HG03064 (cell line): Measurements from ENCODE around the gene EXD2.
A peak's percentile ranks its signal among the peaks of the same experiment; 100 is the strongest.
"Not testable (repeated sequence)": the region's sequence is repeated elsewhere in the genome, so short reads cannot be mapped to it uniquely, and the experiment has no call there.

ENCODE experiments used
- ATAC-seq: cut with Tn5 transposase; IDR thresholded peaks from one replicate; pipeline ENCODE4 v1.9.1; 2021; ENCODE audit warnings: low read depth; ENCODE audit not compliant: unreplicated experiment

Gene EXD2

DNA sequence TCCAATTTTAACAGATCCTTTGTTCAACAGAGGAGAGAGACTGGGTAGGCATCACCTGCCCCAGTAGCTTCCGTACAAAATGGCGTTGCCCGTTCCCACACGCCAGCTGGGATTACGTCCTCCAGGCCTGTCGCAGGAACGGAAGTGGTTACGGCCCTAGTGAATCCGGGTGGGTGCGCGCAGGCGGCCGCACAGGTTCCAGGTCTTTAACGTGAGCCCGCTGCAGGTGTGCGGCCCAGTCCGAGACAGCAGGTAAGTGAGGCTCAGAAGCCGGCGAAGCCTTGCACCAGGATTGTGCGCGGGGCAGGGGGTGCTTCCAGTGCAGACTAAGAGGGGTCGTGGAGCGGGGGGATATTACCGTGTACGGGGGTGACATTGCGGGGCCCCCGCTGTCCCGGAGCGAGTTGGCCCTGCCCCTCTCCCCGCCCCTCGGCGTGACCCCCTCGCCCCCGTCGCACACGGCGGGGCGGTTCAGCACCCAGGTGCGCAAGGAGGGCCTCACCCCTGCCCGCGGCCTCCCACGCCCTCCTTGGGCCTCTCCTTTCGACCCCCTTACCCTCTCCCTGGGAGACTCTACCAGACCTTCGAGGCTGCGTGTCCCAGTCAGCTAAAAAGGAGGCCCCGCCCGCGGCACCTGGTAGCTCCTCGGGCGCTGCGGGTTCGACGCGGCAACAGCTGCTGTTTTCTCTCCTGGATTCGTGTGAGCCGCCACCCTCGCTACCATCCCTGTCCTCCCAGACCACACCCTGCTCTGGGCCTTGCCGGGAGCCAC lies at the start of gene EXD2:
TSS of gene EXD2 (plus strand) at position 159 of the 772 bp plus-strand sequence. CDS start 17,973 bp downstream, outside the sequence.
- ATAC-seq = peak; percentile 88

DNA sequence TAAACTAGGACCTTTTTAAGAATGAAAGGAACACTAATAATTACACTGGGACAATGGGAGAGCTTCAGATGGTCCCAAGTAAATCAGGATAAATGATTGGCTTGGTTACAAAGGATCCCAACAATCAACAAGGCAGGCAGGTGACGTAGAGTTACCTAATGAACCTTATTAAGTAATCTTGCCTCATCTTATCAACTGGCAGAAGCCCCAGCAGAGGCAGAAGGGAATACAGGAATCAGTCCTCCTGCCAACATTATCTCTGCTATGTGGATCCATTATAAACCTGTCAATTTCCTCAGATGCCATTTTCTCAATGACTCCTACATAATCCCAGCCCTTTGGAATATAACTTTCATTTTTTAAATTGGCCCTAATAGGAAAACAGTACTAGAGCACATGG lies 49.7 kb upstream of the EXD2 start:
- no peak for ATAC-seq

DNA sequence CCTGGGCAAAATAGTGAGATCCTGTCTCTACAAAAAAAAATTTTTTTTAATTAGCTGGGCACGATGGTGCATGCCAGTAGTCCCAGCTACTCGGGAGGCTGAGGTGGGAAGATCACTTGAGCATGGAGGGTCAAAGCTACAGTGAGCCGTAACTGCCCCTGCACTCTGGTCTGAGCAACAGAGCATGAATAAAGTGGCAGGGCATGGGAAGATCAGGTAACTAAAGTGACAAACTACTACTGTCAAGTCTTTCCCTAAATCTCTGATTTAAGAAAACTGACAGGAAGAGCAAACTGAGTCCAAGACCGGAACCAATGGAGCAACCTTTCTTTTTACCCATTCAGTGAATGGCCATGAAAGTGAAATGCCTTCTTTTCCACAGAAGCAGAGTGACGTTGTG lies 49.2 kb upstream of the EXD2 start:
- ATAC-seq = no peak

DNA sequence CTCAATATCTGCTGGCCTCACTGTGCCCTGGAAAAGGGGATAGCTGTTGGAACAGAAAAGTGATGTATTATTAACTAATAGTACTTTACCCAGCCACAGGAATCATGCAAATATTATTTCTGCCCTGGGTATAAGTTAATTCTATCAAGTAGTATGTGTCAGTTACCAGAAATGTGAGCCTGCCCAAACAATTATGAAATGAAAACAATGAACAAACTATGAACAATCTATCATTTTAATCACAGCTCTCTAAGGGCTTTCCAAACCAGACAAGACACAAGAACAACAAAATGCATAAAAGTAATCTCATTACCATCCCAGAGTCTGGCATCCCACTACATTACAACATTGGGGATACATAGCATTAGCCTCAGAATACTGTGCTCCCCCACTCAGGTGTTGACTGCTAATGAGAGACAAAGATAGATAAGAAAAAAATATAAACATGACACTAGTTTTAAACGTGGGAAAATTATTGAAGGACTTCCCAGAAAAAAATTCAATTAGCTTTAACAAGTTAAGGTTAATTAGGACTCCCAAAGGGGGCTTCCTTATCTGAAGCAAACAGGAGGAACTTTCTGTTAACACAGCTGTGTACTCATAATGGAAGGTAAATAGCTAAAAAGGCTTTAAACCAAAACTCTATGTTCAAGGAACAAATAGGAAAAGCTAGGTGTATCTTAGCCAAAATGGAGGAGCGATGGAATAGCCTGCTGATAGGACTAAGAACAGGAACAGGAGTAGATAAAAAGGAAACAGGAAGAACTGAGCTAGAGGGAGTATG lies 41.6 kb upstream of the EXD2 start:
- ATAC-seq = no peak

DNA sequence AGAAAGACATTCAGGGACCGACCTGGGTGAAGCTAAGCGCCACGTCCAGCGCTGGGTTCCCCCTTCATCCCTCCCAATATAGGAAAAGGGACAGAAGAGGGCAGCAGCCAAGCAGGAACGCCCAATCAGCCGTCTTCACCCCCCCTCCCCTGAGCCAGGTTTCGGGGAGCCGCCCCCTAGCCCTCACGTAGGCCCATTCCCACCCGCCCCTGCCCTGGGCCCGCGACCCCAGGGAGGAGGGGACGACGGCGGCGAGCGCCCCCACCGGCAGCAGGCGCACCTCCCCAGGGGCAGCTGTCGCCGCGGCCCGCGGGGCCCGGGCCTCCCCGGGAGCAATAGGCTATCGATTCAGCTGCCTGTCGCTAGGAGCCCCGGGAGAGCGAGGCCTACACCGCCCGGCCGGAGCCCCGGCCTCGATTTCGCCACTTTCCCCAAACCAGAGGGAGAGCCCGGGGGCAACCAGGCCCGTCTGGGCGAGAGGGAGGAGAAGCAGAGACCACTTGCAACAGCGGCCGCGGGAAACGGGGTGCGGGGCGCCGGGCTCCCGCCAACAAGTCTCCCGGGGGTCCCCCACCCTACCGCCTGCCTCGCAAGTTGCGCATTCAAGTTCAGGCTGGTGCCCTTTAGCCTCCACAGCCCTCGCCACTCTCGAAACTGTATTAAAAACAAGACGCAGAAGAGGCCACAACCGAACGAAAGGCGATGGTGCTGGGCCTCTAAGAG lies 39.7 kb upstream of the EXD2 start:
- ATAC-seq = no peak

DNA sequence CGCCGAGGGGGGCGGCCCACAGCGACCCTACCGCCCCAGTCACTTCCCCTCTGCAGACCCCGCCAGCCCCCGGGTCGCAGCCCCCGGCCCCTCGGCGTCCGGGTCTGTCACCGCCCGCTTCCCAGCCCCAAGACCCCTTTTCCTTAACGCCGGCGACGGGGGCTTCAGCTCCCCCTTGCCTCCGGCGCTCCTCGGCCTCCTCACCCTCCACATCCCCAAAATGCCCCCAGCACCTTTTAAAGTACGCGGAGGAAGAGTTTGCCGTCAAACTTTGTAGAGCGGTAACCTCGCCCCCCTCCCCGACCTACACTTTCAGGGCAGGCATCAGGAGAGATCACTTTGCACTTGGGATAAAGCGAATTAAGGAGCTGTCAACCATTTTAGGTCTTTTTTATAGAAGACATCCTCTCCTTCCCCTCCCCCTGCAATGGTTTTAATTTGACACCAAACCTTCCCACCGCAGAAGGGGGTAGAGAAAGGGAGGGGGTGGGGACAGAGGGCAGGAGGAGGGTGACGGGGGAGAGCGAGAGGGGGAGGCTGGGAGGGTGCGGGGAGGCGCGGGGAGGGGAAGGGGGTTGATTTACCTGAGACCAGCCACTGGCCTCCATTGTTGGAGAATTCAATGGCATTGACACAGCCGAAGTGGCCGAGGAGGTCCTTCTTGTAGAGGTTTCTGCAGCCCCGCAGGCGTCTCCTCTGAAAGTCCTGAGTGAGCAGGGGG lies 39.0 kb upstream of the EXD2 start:
- ATAC-seq = peak; percentile 9

DNA sequence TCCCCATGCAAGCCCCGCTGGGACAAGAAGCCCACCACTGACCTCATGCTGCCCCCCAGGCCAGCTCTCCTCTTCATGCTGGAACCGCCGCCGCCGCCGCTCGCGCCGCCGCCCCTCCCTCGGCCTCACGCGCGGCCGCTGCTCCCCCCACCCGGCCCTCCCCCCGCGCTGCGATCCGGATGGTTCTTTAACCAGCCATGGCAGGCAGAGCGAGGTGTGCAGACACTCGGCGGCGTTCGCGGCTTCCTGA lies 38.5 kb upstream of the EXD2 start, which contains the start of gene DCAF5:
TSS of gene DCAF5 (minus strand) at position 218 of the 250 bp plus-strand sequence. CDS start at position 77, 141 bp downstream.
- ATAC-seq = no peak

DNA sequence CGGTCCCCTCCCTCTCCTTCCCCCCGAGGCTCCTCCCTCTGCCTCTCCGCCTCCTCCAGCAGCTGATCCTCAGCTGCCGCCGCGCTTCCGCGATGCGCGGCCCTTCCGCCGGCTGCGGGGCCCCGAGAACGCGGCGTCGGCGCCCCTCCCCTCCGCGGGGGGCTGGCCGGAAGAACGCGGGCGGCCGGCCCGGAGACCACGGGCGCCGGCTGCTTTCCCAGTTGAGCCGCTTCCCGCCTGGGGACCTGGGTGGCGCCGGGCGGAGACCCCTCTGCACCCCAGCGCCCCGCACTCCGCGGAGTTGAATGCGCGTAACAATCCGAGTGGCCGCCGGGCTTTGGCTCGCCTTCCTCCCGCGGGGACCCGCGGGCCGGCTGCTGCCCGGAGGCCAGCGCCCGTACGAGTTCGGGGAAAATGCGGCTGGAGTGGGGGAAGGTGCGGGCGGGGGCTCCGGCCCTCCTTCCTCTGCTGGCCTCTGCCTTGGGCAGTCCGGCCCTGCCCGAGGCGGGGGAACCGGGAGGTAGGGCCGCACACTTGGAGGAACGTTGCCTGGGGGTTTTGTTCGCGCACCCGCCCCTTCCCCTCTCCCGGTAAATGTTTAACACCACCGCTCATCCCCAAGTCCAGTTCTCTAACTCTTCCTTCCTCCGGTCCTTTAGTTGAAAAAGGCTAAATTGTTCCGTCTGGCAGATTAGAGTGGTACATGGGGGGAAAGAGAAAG lies 38.0 kb upstream of the EXD2 start:
- peak; percentile 70 for ATAC-seq

DNA sequence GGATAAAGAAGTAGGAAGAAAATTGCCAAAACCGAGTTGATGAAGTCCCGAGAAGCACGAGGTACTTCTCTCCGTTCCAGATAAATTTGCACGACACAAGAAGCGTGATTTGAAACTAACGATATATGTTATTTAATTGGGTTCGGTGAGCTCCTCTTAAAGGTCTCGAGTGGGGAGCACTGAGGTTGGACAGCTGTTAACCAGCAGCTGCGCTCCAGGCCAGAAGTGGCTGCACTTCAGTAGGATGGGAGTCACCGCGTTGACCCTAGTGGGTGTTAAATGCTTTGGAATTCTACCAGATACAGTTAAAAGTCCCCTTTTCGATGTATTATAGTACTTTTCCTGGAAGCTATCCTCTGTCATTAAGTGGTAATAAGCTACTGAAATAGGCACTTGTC lies 37.4 kb upstream of the EXD2 start:
- ATAC-seq = no peak

DNA sequence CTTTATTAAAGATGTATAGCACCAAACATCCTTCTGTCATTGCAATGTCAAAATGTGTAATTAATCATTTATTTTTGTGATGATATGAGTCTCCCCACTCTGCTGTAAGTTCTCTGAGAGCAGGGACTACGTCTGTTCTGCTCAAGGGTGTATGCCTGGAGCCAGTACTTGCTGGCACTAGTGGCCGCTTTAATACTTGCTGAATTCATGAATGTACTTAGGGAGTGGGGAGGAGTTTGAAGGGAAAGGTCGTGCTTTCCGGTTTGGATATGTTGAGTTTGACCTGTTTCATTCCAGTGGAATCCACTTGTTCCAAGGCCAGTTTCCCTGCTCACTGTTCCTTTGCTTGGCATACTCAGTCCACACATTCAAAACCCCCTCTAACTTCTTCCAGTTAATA lies 36.5 kb upstream of the EXD2 start:
- no peak for ATAC-seq

DNA sequence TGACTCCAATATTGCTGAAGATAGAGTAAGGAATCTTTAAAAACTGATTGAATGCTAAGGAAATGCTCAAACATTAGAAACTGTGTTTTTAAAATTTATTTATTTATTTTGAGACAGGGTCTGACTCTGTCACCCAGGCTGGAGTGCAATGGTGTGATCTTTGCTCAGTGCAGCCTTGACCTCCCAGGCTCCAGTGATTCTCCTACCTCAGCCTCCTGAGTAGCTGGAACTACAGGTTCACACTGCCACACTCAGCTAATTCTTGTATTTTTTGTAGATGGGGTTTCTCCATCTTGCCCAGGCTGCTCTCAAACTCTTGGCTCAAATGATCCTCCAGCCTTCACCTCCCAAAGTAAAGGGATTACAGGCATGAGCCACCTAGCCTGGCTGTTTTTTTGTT lies 35.1 kb upstream of the EXD2 start:
- no peak for ATAC-seq

DNA sequence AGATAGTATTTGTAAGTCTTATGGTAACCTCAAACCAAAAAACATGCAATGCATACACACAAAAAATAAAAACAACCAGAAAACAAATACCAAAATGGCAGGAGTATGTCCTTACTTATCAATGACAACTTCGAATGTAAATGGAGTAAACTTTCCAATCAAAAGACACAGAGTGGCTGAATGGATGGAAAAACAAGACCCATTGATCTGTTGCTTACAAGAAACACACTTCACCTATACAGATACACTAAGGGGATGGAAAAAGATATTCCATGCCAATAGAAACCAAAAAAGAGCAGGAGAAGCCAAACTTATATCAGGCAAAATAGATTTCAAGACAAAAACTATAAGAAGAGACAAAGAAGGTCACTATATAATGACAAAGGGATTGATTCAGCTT lies 29.7 kb upstream of the EXD2 start:
- ATAC-seq = no peak

GRCh38 chr14:69165787-69166186 lies 25.5 kb upstream of the EXD2 start:
- ATAC-seq = not testable (repeated sequence)

GRCh38 chr14:69170839-69171238 lies 20.5 kb upstream of the EXD2 start:
- ATAC-seq = no peak

DNA sequence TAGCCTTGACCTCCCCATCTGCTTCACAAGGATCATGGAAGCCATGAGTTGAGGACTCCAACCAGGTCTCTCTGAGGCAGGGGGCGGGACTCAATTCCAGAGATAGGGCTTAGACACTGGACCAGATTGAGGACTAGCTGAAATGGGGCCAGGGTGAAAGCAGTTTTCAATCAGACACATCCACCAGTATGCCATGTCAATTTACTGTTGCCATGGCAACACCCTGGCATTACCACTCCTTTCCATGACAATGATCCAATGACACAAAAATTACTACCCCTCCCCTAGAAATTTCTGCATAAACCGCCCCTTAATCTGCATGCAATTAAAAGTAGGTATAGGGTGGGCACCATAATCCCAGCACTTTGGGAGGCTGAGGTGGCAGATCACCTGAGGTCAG lies 19.7 kb upstream of the EXD2 start:
- ATAC-seq = no peak

DNA sequence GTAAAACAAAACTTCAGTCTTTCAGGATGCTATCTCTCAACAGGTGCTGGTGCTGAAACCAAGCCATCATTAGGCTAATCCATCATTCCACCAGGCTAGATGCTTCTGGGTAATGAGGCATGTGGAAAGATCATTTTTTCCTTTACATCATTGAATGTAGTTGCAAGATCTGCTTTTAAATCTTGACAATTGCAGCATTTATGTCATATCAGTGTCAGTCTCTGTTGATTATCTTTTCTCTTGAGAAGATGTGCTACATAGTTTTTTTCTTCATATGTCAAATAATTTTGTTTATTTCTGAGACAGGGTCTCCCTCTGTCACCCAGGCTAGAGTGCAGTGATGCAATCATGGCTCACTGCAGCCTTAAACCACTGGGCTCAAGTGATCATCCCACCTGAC lies 16.2 kb upstream of the EXD2 start:
- ATAC-seq = no peak

DNA sequence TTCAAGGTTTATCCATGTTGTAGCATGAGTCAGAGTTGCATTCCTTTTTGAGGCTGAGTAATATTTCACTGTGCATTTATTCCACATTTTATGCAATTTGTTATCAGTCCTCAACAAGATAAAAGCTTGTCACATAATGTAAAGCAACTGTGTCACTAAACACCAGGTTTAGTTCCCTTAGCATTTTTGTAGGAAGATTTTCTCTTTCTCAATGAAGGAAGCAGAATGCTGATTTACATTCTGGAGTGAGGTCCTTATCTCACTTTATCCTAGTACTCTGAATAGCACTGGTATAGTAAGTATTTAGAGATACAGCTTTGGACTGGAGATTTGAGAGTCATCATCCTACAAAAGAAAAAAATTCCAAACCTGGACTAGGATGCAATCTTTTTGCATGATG lies 9.8 kb upstream of the EXD2 start:
- no peak for ATAC-seq

- not testable (repeated sequence) for ATAC-seq
Measured at GRCh38 chr14:69182580-69182979, 8.7 kb upstream of the EXD2 start.

GRCh38 chr14:69183735-69184134 lies 7.6 kb upstream of the EXD2 start:
- ATAC-seq = no peak

DNA sequence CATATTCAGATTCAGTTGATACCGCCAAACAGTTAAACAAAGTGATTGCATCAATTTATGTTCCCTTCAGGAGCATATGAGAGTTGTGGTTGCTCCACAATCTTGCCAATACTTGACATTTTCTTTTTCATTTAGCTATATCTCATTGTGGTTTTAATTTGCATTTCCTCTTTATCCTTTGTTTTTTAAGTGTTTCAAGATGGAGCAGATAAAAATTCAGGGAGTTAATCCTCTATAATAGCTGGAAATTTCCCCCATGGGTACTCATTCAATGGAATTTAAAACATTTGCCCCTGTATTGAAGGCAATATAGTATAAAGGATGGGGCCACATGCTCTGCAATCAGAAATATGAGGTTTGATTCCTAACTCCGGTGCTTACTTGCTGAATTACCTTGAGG lies 1.1 kb upstream of the EXD2 start:
- no peak for ATAC-seq
